GM19043 (cell line): ENCODE results near the gene TMTC2.
"Not testable (repeated sequence)": the region's sequence is repeated elsewhere in the genome, so short reads cannot be mapped to it uniquely, and the experiment has no call there.

Experiments used
- ATAC-seq: cut with Tn5 transposase; IDR thresholded peaks from one replicate; pipeline ENCODE4 v1.9.1; 2021; ENCODE audit warnings: low read depth; ENCODE audit not compliant: unreplicated experiment

TMTC2 gene

GRCh38 chr12:82781309-82781997 is 94.7 kb downstream of the TMTC2 start:
- no peak for ATAC-seq

- ATAC-seq = no peak
Measured at GRCh38 chr12:82783435-82783834, 96.7 kb downstream of the TMTC2 start.

GRCh38 chr12:82787016-82787415 is 100.3 kb downstream of the TMTC2 start:
- no peak for ATAC-seq

GRCh38 chr12:82788594-82788993 is 101.9 kb downstream of the TMTC2 start:
- ATAC-seq = no peak

GRCh38 chr12:82789674-82790073 is 103.0 kb downstream of the TMTC2 start:
- ATAC-seq = no peak

GRCh38 chr12:82793751-82794281 is 107.1 kb downstream of the TMTC2 start:
- ATAC-seq = no peak

GRCh38 chr12:82797480-82797879 is 110.8 kb downstream of the TMTC2 start:
- no peak for ATAC-seq

GRCh38 chr12:82800185-82800584 is 113.5 kb downstream of the TMTC2 start:
- no peak for ATAC-seq

- ATAC-seq = no peak
Measured at GRCh38 chr12:82801951-82802610, 115.4 kb downstream of the TMTC2 start.

- no peak for ATAC-seq
Measured at GRCh38 chr12:82803201-82803600, 116.5 kb downstream of the TMTC2 start.

GRCh38 chr12:82804601-82805000 is 117.9 kb downstream of the TMTC2 start:
- no peak for ATAC-seq

GRCh38 chr12:82805004-82805403 is 118.3 kb downstream of the TMTC2 start:
- ATAC-seq = not testable (repeated sequence)

- no peak for ATAC-seq
Measured at GRCh38 chr12:82805812-82806497, 119.2 kb downstream of the TMTC2 start.

- no peak for ATAC-seq
Measured at GRCh38 chr12:82807132-82807737, 120.5 kb downstream of the TMTC2 start.

GRCh38 chr12:82810568-82810967 is 123.9 kb downstream of the TMTC2 start:
- ATAC-seq = no peak

- ATAC-seq = no peak
Measured at GRCh38 chr12:82817368-82817767, 130.7 kb downstream of the TMTC2 start.

- ATAC-seq = no peak
Measured at GRCh38 chr12:82818271-82819035, 131.7 kb downstream of the TMTC2 start.

- ATAC-seq = no peak
Measured at GRCh38 chr12:82826505-82826904, 139.8 kb downstream of the TMTC2 start.

GRCh38 chr12:82832096-82832495 is 145.4 kb downstream of the TMTC2 start:
- no peak for ATAC-seq

- ATAC-seq = no peak
Measured at GRCh38 chr12:82832981-82833380, 146.3 kb downstream of the TMTC2 start.
